ENCODE measurements around the gene TTLL9. TPM values are rescaled to one million over a fixed set of nuclear protein-coding genes. Genes with fewer than 3 reads are reported as not detected.

TTLL9 gene
- total RNA-seq, 4 donors from 2014 or later: 0.17 to 0.34 TPM; not detected in 2

DNA sequence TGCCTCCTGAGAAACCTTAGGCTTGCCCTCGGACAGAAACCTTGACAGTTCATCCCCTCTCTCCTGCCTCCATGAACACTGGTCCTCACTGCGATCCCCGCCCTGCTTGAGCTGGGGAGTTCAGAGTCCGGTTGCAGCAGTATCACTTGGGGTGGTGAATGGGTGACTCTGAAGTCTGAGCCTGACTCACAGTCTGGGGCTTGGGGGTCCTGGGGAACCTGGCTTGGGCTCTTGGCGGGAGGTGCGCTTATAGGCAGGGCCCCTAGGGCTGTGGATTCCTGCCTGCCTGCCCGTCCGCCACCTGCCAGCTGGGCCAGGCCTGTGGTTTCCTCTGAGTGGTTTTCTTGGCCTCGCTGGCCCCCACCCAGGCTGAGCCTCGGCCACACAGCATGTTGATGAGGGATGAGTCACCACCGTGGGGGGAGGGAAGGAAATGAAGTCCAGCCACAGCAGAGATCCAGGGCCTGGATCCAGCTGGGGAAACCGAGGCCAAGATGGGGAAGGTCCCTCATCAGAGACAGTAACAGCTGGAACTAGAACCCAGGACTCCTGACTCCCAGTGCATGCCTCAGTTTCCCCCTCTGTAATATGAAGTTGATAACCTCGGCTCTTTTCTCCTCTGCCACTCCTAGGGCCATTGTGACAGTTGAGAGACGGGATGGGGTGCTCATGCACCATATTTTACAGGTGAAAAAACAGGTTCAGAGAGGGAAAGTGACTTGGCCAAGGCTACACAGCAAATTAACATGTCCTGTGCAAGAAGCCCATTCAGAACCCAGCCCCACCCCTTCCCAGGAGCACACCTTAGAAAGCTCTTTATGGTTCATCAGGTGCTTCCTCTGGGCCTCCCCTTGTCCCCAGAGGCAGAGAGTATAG, 34.2 kb upstream of the TTLL9 start:
- Histone ChIP-seq H3K4me1 (peaks cover 30 to 43% (median 38%) of the 10 kb centered on the region in 4 donors), H3K36me3 (no peaks in the 10 kb centered on the region), H3K27me3 (peaks cover 0 to 5% (median 0%) of the 10 kb centered on the region in 4 donors), H3K4me3 (no peak overlapping the region), H3K9me3 (no peaks in the 10 kb centered on the region), H3K27ac (replicated peaks in 1 of 4) (peak overlapping the region in 1 of 4 donors; percentile 4)
- TF ChIP-seq POLR2AphosphoS5 (IDR thresholded peaks at IDR 0.05) (peak; percentile 57 to 58), EP300 (IDR thresholded peaks at IDR 0.05) (no peak), CTCF (IDR thresholded peaks at IDR 0.05) (no peak), POLR2A (IDR thresholded peaks at IDR 0.05; ENCODE audit: low read depth) (no peak)
- intact Hi-C loops (cut with DNase I): no loop called here
- DNase-seq (ENCODE audit: extremely low spot score): peak; percentile 94
- WGBS: 39% methylated on average over 7 of the region's 14 CpGs

DNA sequence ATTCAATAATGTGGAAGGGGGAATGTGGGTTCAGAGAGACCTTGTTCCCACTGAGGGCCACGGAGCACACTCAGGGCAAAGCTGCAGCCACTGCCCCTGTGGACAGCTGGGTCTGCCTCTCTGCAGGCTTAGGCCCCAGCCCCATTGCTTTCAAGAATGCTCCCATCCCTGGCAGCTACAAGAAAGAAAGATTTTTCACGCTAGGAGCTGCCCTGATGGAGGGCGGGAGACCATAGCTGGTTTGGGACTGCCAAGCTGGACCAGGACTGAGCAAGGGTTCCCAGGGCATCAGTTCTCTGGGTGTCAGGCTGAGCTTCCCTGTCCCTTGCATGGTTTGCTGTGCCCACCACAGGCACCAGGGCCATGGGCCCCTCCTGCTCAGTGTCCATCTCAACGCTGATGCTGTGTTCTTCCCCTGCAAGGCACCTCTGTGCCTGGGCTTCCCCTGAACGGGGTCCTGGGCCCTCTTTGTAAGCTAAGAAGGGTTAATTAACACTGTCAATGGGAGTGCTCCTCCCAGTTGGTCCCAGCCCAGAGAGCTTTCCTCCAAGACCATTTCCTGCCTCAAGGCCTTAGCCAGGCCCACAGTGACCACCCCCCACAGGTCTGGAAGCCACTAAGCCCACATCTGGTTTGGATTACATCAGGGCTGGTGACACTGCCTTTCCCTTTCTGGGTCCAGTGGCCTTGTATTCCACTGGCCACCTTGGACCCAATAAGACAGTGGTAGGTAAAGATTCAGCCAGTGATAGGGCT, 33.4 kb upstream of the TTLL9 start:
- H3K4me3 ChIP-seq: no peak overlapping the region
- no peaks in the 10 kb centered on the region for H3K36me3 ChIP-seq
- DNase-seq (ENCODE audit: extremely low spot score): no peak
- no peaks in the 10 kb centered on the region for H3K9me3 ChIP-seq
- WGBS: 70% methylated on average over 5 of the region's 5 CpGs
- peak overlapping the region in 1 of 4 donors; percentile 4 for H3K27ac ChIP-seq (replicated peaks in 1 of 4)
- H3K4me1 ChIP-seq: peaks cover 32 to 48% (median 43%) of the 10 kb centered on the region in 4 donors
- TF ChIP-seq POLR2A (IDR thresholded peaks at IDR 0.05; ENCODE audit: low read depth) (no peak), POLR2AphosphoS5 (IDR thresholded peaks at IDR 0.05) (no peak), EP300 (IDR thresholded peaks at IDR 0.05) (no peak), CTCF (IDR thresholded peaks at IDR 0.05) (no peak)
- intact Hi-C loops (cut with DNase I): no loop called here
- peaks cover 0 to 5% (median 0%) of the 10 kb centered on the region in 4 donors for H3K27me3 ChIP-seq

GRCh38 chr20:31837896-31838397, 32.5 kb upstream of the TTLL9 start:
- DNase-seq (ENCODE audit: extremely low spot score): no peak
- TF ChIP-seq EP300 (IDR thresholded peaks at IDR 0.05) (no peak), POLR2AphosphoS5 (IDR thresholded peaks at IDR 0.05) (no peak), CTCF (IDR thresholded peaks at IDR 0.05) (no peak), POLR2A (IDR thresholded peaks at IDR 0.05; ENCODE audit: low read depth) (no peak)
- H3K9me3 ChIP-seq: no peaks in the 10 kb centered on the region
- no peak overlapping the region for H3K4me3 ChIP-seq
- WGBS: 48% methylated on average over 3 of the region's 3 CpGs
- H3K36me3 ChIP-seq: no peaks in the 10 kb centered on the region
- intact Hi-C loops (cut with DNase I): no loop called here
- peaks cover 0 to 4% (median 0%) of the 10 kb centered on the region in 4 donors for H3K27me3 ChIP-seq
- H3K27ac ChIP-seq (replicated peaks in 1 of 4): peak overlapping the region in 1 of 4 donors; percentile 4
- H3K4me1 ChIP-seq: peaks cover 39 to 57% (median 52%) of the 10 kb centered on the region in 4 donors

DNA sequence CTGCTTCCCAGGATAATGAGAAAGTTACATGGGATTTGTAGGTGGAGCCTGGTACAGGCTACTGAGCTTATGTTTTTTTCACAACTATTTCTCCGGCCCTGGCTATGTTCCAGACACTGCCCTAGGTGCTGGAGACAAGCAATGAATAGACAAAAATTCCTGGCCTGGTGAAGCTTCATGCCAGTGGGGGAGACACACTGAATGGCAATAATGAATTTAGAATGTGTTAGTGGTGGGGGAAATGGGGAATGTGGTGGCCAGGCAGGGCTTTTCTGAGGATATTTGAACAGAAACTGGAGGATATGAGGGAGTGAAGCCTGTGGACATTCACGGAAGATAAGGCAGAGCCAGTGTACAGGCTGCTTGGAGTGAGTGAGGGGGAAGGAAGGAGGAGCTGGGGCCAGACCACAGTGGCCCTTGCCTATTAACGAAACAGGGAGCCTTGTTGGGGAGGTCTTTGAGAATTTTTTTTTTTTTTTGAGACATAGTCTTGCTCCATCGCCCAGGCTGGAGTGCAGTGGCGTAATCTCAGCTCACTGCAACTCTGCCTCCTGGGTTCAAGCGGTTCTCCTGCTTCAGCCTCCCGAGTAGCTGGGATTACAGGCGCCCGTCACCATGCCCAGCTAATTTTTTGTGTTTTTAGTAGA, 31.7 kb upstream of the TTLL9 start:
- H3K4me1 ChIP-seq: peaks cover 44 to 56% (median 52%) of the 10 kb centered on the region in 4 donors
- no peaks in the 10 kb centered on the region for H3K27me3 ChIP-seq
- no peaks in the 10 kb centered on the region for H3K36me3 ChIP-seq
- 84% methylated on average over 9 of the region's 9 CpGs for WGBS
- intact Hi-C loops (cut with DNase I): no loop called here
- H3K9me3 ChIP-seq: no peaks in the 10 kb centered on the region
- H3K27ac ChIP-seq (replicated peaks in 1 of 4): no peak overlapping the region
- no peak overlapping the region for H3K4me3 ChIP-seq
- TF ChIP-seq EP300 (IDR thresholded peaks at IDR 0.05) (no peak), POLR2A (IDR thresholded peaks at IDR 0.05; ENCODE audit: low read depth) (no peak), POLR2AphosphoS5 (IDR thresholded peaks at IDR 0.05) (no peak), CTCF (IDR thresholded peaks at IDR 0.05) (no peak)
- DNase-seq (ENCODE audit: extremely low spot score): no peak
